MM.1S (cell line): ENCODE data around the gene FAU.

ENCODE experiments used
- DNase-seq: peaks from one replicate; pipeline ENCODE4 v3.0.0-alpha.2; 2015
- H2AFZ ChIP-seq: fragments of 300-600 bp; sonication (generic); 2 replicates; pipeline ENCODE4 v1.6.0; 2016; ENCODE audit warnings: antibody characterized with exemption, low read length
- H3F3A ChIP-seq: fragments of 300-600 bp; sonication (generic); 2 replicates; pipeline ENCODE4 v1.6.1; 2016; ENCODE audit warnings: mild to moderate bottlenecking, antibody characterized with exemption, low read length, moderate library complexity, mixed read lengths; ENCODE audit not compliant: insufficient read depth
- H3K27ac ChIP-seq: fragments of 300-600 bp; sonication (generic); 2 replicates; pipeline ENCODE4 v1.5.1; 2016; ENCODE audit warnings: mild to moderate bottlenecking, low read length
- H3K27me3 ChIP-seq: fragments of 300-600 bp; sonication (generic); replicated peaks from 2 replicates; pipeline ENCODE4 v1.6.0; 2016; ENCODE audit warnings: low read length; ENCODE audit not compliant: insufficient read depth
- H3K36me3 ChIP-seq: fragments of 300-600 bp; sonication (generic); replicated peaks from 2 replicates; pipeline ENCODE4 v1.6.1; 2016; ENCODE audit warnings: mild to moderate bottlenecking, low read length, mixed read lengths; ENCODE audit not compliant: insufficient read depth
- H3K4me1 ChIP-seq: fragments of 300-600 bp; sonication (generic); 2 replicates; pipeline ENCODE4 v1.6.1; 2016; ENCODE audit warnings: low read length, mixed read lengths
- H3K4me2 ChIP-seq: fragments of 300-600 bp; sonication (generic); 2 replicates; pipeline ENCODE4 v1.6.0; 2016; ENCODE audit warnings: low read depth, low read length
- H3K4me3 ChIP-seq: fragments of 300-600 bp; sonication (generic); 2 replicates; pipeline ENCODE4 v1.5.1; 2016; ENCODE audit warnings: low read length, mixed read lengths
- H3K79me2 ChIP-seq: fragments of 300-600 bp; sonication (generic); 2 replicates; pipeline ENCODE4 v1.6.1; 2016; ENCODE audit warnings: mixed run types, low read length, mixed read lengths
- H3K9ac ChIP-seq: fragments of 300-600 bp; sonication (generic); 2 replicates; pipeline ENCODE4 v1.6.1; 2016; ENCODE audit warnings: low read length, mixed read lengths
- H3K9me2 ChIP-seq: fragments of 300-600 bp; sonication (generic); replicated peaks from 2 replicates; pipeline ENCODE4 v1.6.1; 2016; ENCODE audit warnings: mild to moderate bottlenecking, low read length, mixed read lengths; ENCODE audit not compliant: insufficient read depth
- H3K9me3 ChIP-seq: fragments of 300-600 bp; sonication (generic); replicated peaks from 2 replicates; pipeline ENCODE4 v1.6.1; 2016; ENCODE audit warnings: mild to moderate bottlenecking, low read length, mixed read lengths; ENCODE audit not compliant: insufficient read depth
- H4K20me1 ChIP-seq: fragments of 300-600 bp; sonication (generic); 2 replicates; pipeline ENCODE4 v1.6.1; 2016; ENCODE audit warnings: mild to moderate bottlenecking, low read length, moderate library complexity, mixed read lengths; ENCODE audit not compliant: insufficient read depth
- CTCF ChIP-seq: fragments of 300-600 bp; sonication (generic); IDR thresholded peaks from 2 replicates; pipeline ENCODE4 v1.5.1; 2016; ENCODE audit warnings: antibody characterized with exemption, low read length, mixed read lengths
- EZH2 ChIP-seq: fragments of 300-600 bp; sonication (generic); optimal IDR thresholded peaks from 2 replicates; pipeline ENCODE3; 2017; ENCODE audit warnings: low read depth, mild to moderate bottlenecking, antibody characterized with exemption, low read length, mixed read lengths
- EZH2phosphoT487 ChIP-seq: fragments of 300-600 bp; sonication (generic); IDR thresholded peaks from 2 replicates; pipeline ENCODE4 v1.6.1; 2018; ENCODE audit warnings: antibody characterized with exemption, low read length

The FAU gene

GRCh38 chr11:65118097-65118837 lies 3.7 kb downstream of the FAU start:
- no peaks in the 10 kb centered on the region for H3K9me3 ChIP-seq
- TF ChIP-seq CTCF (no peak), EZH2phosphoT487 (no peak), EZH2 (no peak)
- H3K79me2 ChIP-seq: peaks cover 58% of the 10 kb centered on the region
- no peaks in the 10 kb centered on the region for H3K9me2 ChIP-seq
- no peak overlapping the region for H3K9ac ChIP-seq
- no peaks in the 10 kb centered on the region for H4K20me1 ChIP-seq
- no peak overlapping the region for H3K4me2 ChIP-seq
- no peak for DNase-seq
- H3K36me3 ChIP-seq: peaks cover 8% of the 10 kb centered on the region
- H3F3A ChIP-seq: peaks cover 41% of the 10 kb centered on the region
- H3K4me3 ChIP-seq: no peak overlapping the region
- peak overlapping the region; percentile 10; the same call in 1 of the 2 replicates for H3K27ac ChIP-seq
- no peaks in the 10 kb centered on the region for H3K27me3 ChIP-seq
- no peak overlapping the region for H2AFZ ChIP-seq
- H3K4me1 ChIP-seq: peaks cover 31% of the 10 kb centered on the region

DNA sequence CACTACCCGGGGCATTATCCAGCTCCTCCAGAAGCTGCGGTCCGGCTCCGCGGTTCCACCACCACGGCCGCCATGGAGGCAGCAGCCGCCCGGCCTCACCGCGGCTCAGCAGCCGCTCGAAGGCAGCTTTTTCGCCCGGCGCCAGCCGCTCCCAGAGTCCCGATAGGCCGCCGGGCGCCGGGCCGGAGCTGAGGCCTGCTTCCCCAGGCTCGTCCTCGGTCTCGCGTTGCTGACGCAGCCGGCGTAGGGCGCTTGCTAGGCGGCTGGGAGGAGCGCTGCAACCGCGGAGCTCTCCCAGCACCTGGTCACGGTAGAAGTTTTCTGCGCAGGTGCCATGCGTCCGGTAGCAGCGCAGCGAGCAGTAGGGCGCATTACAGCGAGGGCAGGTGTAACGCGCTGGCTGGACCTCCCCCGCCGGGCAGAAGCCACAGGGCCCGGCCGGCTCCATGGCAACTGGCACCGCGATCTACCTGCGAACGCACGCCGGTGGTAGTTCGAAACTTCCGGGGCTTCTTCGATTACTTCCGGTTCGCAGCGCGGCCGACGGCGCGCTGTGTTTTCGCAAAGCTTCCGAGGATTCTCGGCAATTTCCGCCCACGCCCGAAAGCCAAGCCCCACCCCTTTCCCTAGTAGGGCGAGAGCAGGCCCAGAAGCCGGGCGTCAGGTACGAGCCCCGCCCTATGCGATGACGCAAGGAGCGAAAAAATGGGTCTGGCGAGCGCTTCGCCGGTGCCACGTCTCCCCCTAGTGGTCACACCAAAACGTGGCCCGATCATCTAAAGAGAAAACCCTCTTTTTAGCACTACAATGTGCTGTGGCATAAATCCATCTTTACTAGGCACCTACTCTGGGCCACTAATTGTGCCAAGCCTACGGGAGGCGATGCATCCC lies 4.5 kb downstream of the FAU start, which contains the start of gene ZNHIT2:
ZNHIT2 (minus strand) TSS at position 496 of the 891 bp plus-strand sequence; CDS start at position 448, 48 bp downstream.
- Histone ChIP-seq H3K9ac (peak within 1 kb of the TSS; percentile 98), H4K20me1 (no peaks in the 10 kb centered on the region), H3K27ac (peak within 1 kb of the TSS; percentile 95), H3K9me3 (no peaks in the 10 kb centered on the region), H3F3A (peaks cover 41% of the 10 kb centered on the region), H3K27me3 (no peaks in the 10 kb centered on the region), H3K79me2 (peaks cover 49% of the 10 kb centered on the region), H3K9me2 (no peaks in the 10 kb centered on the region), H3K4me1 (peaks cover 32% of the 10 kb centered on the region), H3K4me2 (peak within 1 kb of the TSS; percentile 94), H3K4me3 (peak within 1 kb of the TSS; percentile 83), H3K36me3 (peaks cover 8% of the 10 kb centered on the region), H2AFZ (peak within 1 kb of the TSS; percentile 20; the same call in 1 of the 2 replicates)
- peak; percentile 100 for DNase-seq
- no peak for TF ChIP-seq EZH2
- peak; percentile 92 for TF ChIP-seq CTCF

DNA sequence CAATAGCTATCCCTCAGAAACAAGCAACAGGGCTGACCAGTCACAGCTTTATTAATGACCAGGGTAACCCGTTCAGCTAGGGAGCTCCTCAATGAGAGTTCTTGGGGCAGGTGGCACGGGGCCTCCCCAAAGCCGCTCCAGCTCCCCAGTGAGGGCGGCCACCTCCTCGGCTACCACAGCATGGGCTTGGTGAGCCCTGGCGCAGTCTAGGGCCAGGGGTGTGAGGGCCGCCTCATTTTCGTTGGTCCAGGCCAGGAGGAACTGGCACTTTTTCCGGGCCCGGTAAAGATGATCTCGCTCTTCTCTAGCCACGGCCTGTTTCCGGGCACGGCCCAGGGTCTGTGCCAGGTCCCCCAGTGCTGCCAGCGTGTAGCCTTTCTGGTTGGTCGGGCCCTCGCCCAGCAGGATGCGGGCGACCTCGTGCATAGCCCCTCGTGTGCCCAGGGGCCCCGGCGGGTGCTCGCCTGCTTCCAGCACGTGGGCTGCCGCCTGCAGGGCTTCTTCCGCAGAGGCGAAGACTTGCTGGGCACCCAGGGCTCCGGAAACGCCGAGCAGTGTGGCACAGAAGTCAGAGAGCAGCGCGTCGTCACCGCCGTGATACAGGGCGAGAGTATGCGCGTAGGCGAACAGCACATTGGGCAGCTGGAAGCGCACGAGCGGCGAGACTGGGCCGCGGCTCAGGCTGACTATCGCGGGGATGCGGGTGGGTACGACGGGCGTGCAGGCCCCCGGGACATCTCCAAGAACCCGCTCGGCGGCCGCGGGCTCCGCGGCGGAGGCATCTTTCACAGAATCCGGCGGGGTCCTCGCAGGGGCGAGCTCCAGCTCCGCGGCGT lies 5.3 kb downstream of the FAU start:
- TF ChIP-seq CTCF (no peak), EZH2phosphoT487 (no peak), EZH2 (no peak)
- H3K4me2 ChIP-seq: peak overlapping the region; percentile 94
- H3K27me3 ChIP-seq: no peaks in the 10 kb centered on the region
- no peaks in the 10 kb centered on the region for H3K9me2 ChIP-seq
- H3K9ac ChIP-seq: peak overlapping the region; percentile 98
- peaks cover 41% of the 10 kb centered on the region for H3F3A ChIP-seq
- no peaks in the 10 kb centered on the region for H4K20me1 ChIP-seq
- H3K79me2 ChIP-seq: peaks cover 42% of the 10 kb centered on the region
- peaks cover 8% of the 10 kb centered on the region for H3K36me3 ChIP-seq
- peak overlapping the region; percentile 83 for H3K4me3 ChIP-seq
- peak overlapping the region; percentile 95 for H3K27ac ChIP-seq
- H2AFZ ChIP-seq: peak overlapping the region; percentile 20; the same call in 1 of the 2 replicates
- peaks cover 32% of the 10 kb centered on the region for H3K4me1 ChIP-seq
- peak; percentile 65 for DNase-seq
- H3K9me3 ChIP-seq: no peaks in the 10 kb centered on the region
